K562 (cell line): Measurements from ENCODE around the gene SCN8A. TPM values are rescaled to one million over a fixed set of nuclear protein-coding genes. Genes with fewer than 3 reads are reported as not detected.

ENCODE experiments used
- FOXP4 ChIP-seq: sonication (generic); formaldehyde crosslinking; IDR thresholded peaks from 2 replicates; pipeline ENCODE4 v1.8.0; 2022; ENCODE audit warnings: mild to moderate bottlenecking, missing genetic modification reagents, borderline replicate concordance
- HMG20B ChIP-seq: fragments of 250-450 bp; sonication (Bioruptor Pico); IDR thresholded peaks from 2 replicates; pipeline ENCODE4 v1.5.0; 2021; ENCODE audit warnings: mild to moderate bottlenecking
- THAP12 ChIP-seq: fragments of 250-450 bp; sonication (Bioruptor Pico); IDR thresholded peaks from 2 replicates; pipeline ENCODE4 v1.9.0; 2021; ENCODE audit warnings: mild to moderate bottlenecking, inconsistent platforms
- TOE1 ChIP-seq, 2 experiments: fragments of 450-650 bp in 1 of 2; sonication (generic) in 1 of 2; formaldehyde crosslinking in 1 of 2; IDR thresholded peaks; 2 replicates each; pipeline versions ENCODE4 v1.7.1 to v1.8.0; 2016 to 2022; ENCODE audit warnings: borderline replicate concordance in 2 of 2, mild to moderate bottlenecking in 2 of 2, antibody characterized with exemption in 1 of 2, inconsistent platforms in 1 of 2, low read depth in 1 of 2, missing genetic modification reagents in 1 of 2, moderate library complexity in 1 of 2
- ZC3H8 ChIP-seq: fragments of 450-650 bp; IDR thresholded peaks from 2 replicates; pipeline ENCODE4 v1.6.1; 2017
- ZFX ChIP-seq: sonication (generic); formaldehyde crosslinking; IDR thresholded peaks from 2 replicates; pipeline ENCODE4 v1.8.0; 2022; ENCODE audit warnings: mild to moderate bottlenecking, missing genetic modification reagents, moderate library complexity
- ZNF121 ChIP-seq: sonication (generic); formaldehyde crosslinking; conservative IDR thresholded peaks from 2 replicates; pipeline ENCODE4 v1.8.0; 2022; ENCODE audit warnings: missing genetic modification reagents
- ZNF232 ChIP-seq: sonication (generic); formaldehyde crosslinking; IDR thresholded peaks from 2 replicates; pipeline ENCODE4 v1.8.0; 2022; ENCODE audit warnings: mild to moderate bottlenecking, missing genetic modification reagents
- polyA plus RNA-seq, 8 experiments: library from polyadenylated mRNA; depleted of rRNA in 4 of 8; stranded (reverse) in 5 of 8; unstranded in 3 of 8; fragments of >200 nt; fragmentation: Nextera tagmentation in 2 of 8; fragmentation: Illumina TruSeq in 1 of 8; extraction: Ambion mirVana in 2 of 8; extraction: Trizol in 1 of 8; gene quantifications; 2 replicates each; pipeline versions ENCODE4 v1.2.1 to v1.2.3, GENCODE V29; 2011 to 2014; ENCODE audit warnings: inconsistent platforms in 1 of 8, missing spikeins in 1 of 8
- total RNA-seq, 7 experiments: library from RNA; depleted of rRNA in 6 of 7; stranded (reverse); fragments of >200 nt in 6 of 7; fragmentation: Illumina TruSeq in 2 of 7; extraction: Trizol in 2 of 7; gene quantifications; 2 replicates each; pipeline versions ENCODE4 v1.2.1 to v1.2.3, GENCODE V29; 2011 to 2021; ENCODE audit warnings: low replicate concordance in 1 of 7

SCN8A gene
- total and polyA plus RNA-seq, 9 of the 15 experiments (the other 6 are each of a cell fraction or from before 2014, with no cell fraction given): 0.03 to 0.29 (median 0.15) TPM; not detected in 1

DNA sequence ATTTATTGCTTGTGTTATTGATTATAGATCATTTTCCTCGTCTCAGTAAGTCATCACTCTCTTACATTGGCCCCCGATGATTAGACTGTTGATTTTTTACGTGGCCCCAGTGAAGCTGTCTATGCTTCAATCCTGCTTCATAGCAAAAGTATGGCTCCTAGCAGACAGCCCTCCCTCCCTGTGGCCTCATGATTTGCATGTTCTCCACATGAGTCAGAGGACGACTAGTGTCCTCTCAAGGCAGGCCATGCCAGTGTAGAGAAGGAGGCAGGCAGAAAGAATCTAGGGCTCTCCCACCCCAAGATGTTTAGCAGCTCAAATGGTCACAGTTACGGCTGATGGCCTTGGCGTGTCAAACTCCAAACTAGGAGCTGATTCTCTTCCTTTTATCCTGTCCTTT is 197.8 kb downstream of the SCN8A start (continued):
- TF ChIP-seq FOXP4 (CRISPR knock-in tag) (no peak), ZC3H8 (no peak), ZNF121 (CRISPR knock-in tag) (no peak), HMG20B (CRISPR knock-in tag) (no peak), THAP12 (no peak), ZFX (CRISPR knock-in tag) (no peak), TOE1 (IDR thresholded peaks at IDR 0.05; ENCODE audit: borderline replicate concordance) (no peak), TOE1 (CRISPR knock-in tag; IDR thresholded peaks at IDR 0.05; ENCODE audit: borderline replicate concordance, low read depth) (no peak), ZNF232 (CRISPR knock-in tag) (no peak)
